OCI-LY1 (cell line): ENCODE data around the gene MAP3K7CL.

Source experiments
- H2AFZ ChIP-seq: fragments of 200-600 bp; sonication (generic), shearing (Covaris generic); 2 replicates; pipeline ENCODE4 v1.6.0; 2014; ENCODE audit warnings: antibody characterized with exemption, mild to moderate bottlenecking, low read length
- H3F3A ChIP-seq: fragments of 200-600 bp; sonication (generic), shearing (Covaris generic); 2 replicates; pipeline ENCODE4 v1.6.0; 2014; ENCODE audit warnings: mild to moderate bottlenecking, antibody characterized with exemption, low read length, moderate library complexity; ENCODE audit not compliant: insufficient read depth
- H3K27ac ChIP-seq: fragments of 200-600 bp; sonication (generic); 2 replicates; pipeline ENCODE4 v1.5.1; 2014; ENCODE audit warnings: low read length, mixed run types, mild to moderate bottlenecking, low read depth; ENCODE audit not compliant: poor library complexity, severe bottlenecking
- H3K27me3 ChIP-seq: fragments of 200-600 bp; sonication (generic); 2 replicates; pipeline ENCODE4 v1.6.0; 2014; ENCODE audit warnings: antibody characterized with exemption, mild to moderate bottlenecking, low read length, moderate library complexity; ENCODE audit not compliant: insufficient read depth
- H3K36me3 ChIP-seq: fragments of 200-600 bp; sonication (generic); 2 replicates; pipeline ENCODE4 v1.6.1; 2014; ENCODE audit warnings: mild to moderate bottlenecking, antibody characterized with exemption, low read length, moderate library complexity, mixed read lengths; ENCODE audit not compliant: insufficient read depth
- H3K4me1 ChIP-seq: fragments of 200-600 bp; sonication (generic); 2 replicates; pipeline ENCODE4 v1.5.1; 2014; ENCODE audit warnings: mild to moderate bottlenecking, low read length, moderate library complexity; ENCODE audit not compliant: insufficient read depth, severe bottlenecking
- H3K4me2 ChIP-seq: fragments of 200-600 bp; sonication (generic), shearing (Covaris generic); 2 replicates; pipeline ENCODE4 v1.6.1; 2014; ENCODE audit warnings: low read length
- H3K4me3 ChIP-seq: fragments of 200-600 bp; sonication (generic); 2 replicates; pipeline ENCODE4 v1.5.1; 2014; ENCODE audit warnings: low read length, low read depth, mild to moderate bottlenecking, mixed read lengths; ENCODE audit not compliant: poor library complexity, severe bottlenecking
- H3K79me2 ChIP-seq: fragments of 200-600 bp; shearing (Covaris generic); 2 replicates; pipeline ENCODE4 v1.6.1; 2016; ENCODE audit warnings: mixed run types, low read length, mixed read lengths; ENCODE audit not compliant: insufficient read depth
- H3K9ac ChIP-seq: fragments of 200-600 bp; sonication (generic), shearing (Covaris generic); 2 replicates; pipeline ENCODE4 v1.6.1; 2014; ENCODE audit warnings: mild to moderate bottlenecking, low read length, mixed read lengths
- H3K9me2 ChIP-seq: fragments of 200-600 bp; sonication (generic), shearing (Covaris generic); 2 replicates; pipeline ENCODE4 v1.6.1; 2014; ENCODE audit warnings: low read depth, mild to moderate bottlenecking, low read length, mixed read lengths
- H3K9me3 ChIP-seq: fragments of 200-600 bp; shearing (Covaris generic); 2 replicates; pipeline ENCODE4 v1.6.1; 2014; ENCODE audit warnings: low read length, mixed read lengths
- H4K20me1 ChIP-seq: fragments of 200-600 bp; sonication (generic), shearing (Covaris generic); 2 replicates; pipeline ENCODE4 v1.6.0; 2016; ENCODE audit warnings: mild to moderate bottlenecking, low read length; ENCODE audit not compliant: insufficient read depth
- CTCF ChIP-seq: fragments of 200-600 bp; sonication (generic), shearing (Covaris generic); IDR thresholded peaks from 2 replicates; pipeline ENCODE4 v1.5.1; 2017; ENCODE audit warnings: mild to moderate bottlenecking, antibody characterized with exemption, low read length, moderate library complexity, mixed read lengths
- EZH2 ChIP-seq: fragments of 200-600 bp; sonication (generic), shearing (Covaris generic); IDR thresholded peaks from 2 replicates; pipeline ENCODE4 v1.8.0; 2017; ENCODE audit warnings: borderline replicate concordance, mixed run types, mild to moderate bottlenecking, antibody characterized with exemption, low read length, moderate library complexity, mixed read lengths

Gene MAP3K7CL

GRCh38 chr21:29163341-29164115 is 33.1 kb downstream of the MAP3K7CL start:
- no peaks in the 10 kb centered on the region for H3F3A ChIP-seq
- H3K9me3 ChIP-seq = no peaks in the 10 kb centered on the region
- no peaks in the 10 kb centered on the region for H3K9me2 ChIP-seq
- H3K4me1 ChIP-seq = no peaks in the 10 kb centered on the region
- H3K4me3 ChIP-seq = no peak overlapping the region
- H3K27ac ChIP-seq = no peak overlapping the region
- H2AFZ ChIP-seq = no peak overlapping the region
- no peak overlapping the region for H3K4me2 ChIP-seq
- H4K20me1 ChIP-seq = no peaks in the 10 kb centered on the region
- H3K79me2 ChIP-seq = no peaks in the 10 kb centered on the region
- no peaks in the 10 kb centered on the region for H3K27me3 ChIP-seq
- H3K36me3 ChIP-seq = peaks cover 4% of the 10 kb centered on the region; the same call in 1 of the 2 replicates
- no peak overlapping the region for H3K9ac ChIP-seq
- no peak for TF ChIP-seq EZH2
- no peak for TF ChIP-seq CTCF

GRCh38 chr21:29164323-29164942 is 34.0 kb downstream of the MAP3K7CL start:
- no peaks in the 10 kb centered on the region for H3K9me2 ChIP-seq
- H3K9me3 ChIP-seq = no peaks in the 10 kb centered on the region
- H3K4me2 ChIP-seq = no peak overlapping the region
- H3K27ac ChIP-seq = no peak overlapping the region
- no peak overlapping the region for H2AFZ ChIP-seq
- no peak; the same call in 1 of the 2 replicates for TF ChIP-seq CTCF
- no peak for TF ChIP-seq EZH2
- H3K36me3 ChIP-seq = peaks cover 4% of the 10 kb centered on the region; the same call in 1 of the 2 replicates
- H3F3A ChIP-seq = no peaks in the 10 kb centered on the region
- no peaks in the 10 kb centered on the region for H3K79me2 ChIP-seq
- H3K27me3 ChIP-seq = no peaks in the 10 kb centered on the region
- H3K4me3 ChIP-seq = no peak overlapping the region
- no peaks in the 10 kb centered on the region for H4K20me1 ChIP-seq
- H3K9ac ChIP-seq = no peak overlapping the region
- H3K4me1 ChIP-seq = no peaks in the 10 kb centered on the region

GRCh38 chr21:29166323-29166722 is 35.9 kb downstream of the MAP3K7CL start:
- no peak overlapping the region for H3K27ac ChIP-seq

More at GRCh38 chr21:29166323-29166722, 35.9 kb downstream of the MAP3K7CL start:
- Histone ChIP-seq H3F3A (no peaks in the 10 kb centered on the region), H3K4me3 (no peak overlapping the region), H3K36me3 (no peaks in the 10 kb centered on the region), H2AFZ (no peak overlapping the region), H3K9me2 (no peaks in the 10 kb centered on the region), H3K9me3 (no peaks in the 10 kb centered on the region), H3K4me1 (no peaks in the 10 kb centered on the region), H3K27me3 (no peaks in the 10 kb centered on the region), H4K20me1 (no peaks in the 10 kb centered on the region), H3K79me2 (no peaks in the 10 kb centered on the region), H3K4me2 (no peak overlapping the region), H3K9ac (no peak overlapping the region)
- TF ChIP-seq EZH2 (no peak), CTCF (no peak)
